GM19099 (cell line): ENCODE data around the gene FAM181B.

Experiments used
- POLR2A ChIP-seq: IDR thresholded peaks from 3 replicates; pipeline ENCODE4 v1.6.1; 2011; ENCODE audit warnings: low read depth; ENCODE audit not compliant: insufficient read length; ENCODE audit errors: extremely low read depth

Gene FAM181B

GRCh38 chr11:82733444-82734119 is at the start of gene FAM181B:
Gene FAM181B, minus strand, starts transcription at chr11:82733864. Its CDS starts 135 bp downstream, at chr11:82733729.
- no peak for TF ChIP-seq POLR2A

- TF ChIP-seq POLR2A: no peak
Measured at GRCh38 chr11:82782825-82783374, 49.2 kb upstream of the FAM181B start.

- no peak for TF ChIP-seq POLR2A
Measured at GRCh38 chr11:82778776-82779175, 45.1 kb upstream of the FAM181B start.

GRCh38 chr11:82776377-82776776 is 42.7 kb upstream of the FAM181B start:
- no peak for TF ChIP-seq POLR2A

- TF ChIP-seq POLR2A: no peak
Measured at GRCh38 chr11:82775736-82776346, 42.2 kb upstream of the FAM181B start.

- TF ChIP-seq POLR2A: no peak
Measured at GRCh38 chr11:82775218-82775617, 41.6 kb upstream of the FAM181B start.

- TF ChIP-seq POLR2A: no peak
Measured at GRCh38 chr11:82771781-82772180, 38.1 kb upstream of the FAM181B start.

- no peak for TF ChIP-seq POLR2A
Measured at GRCh38 chr11:82767123-82767522, 33.5 kb upstream of the FAM181B start.

- no peak for TF ChIP-seq POLR2A
Measured at GRCh38 chr11:82765466-82766034, 31.9 kb upstream of the FAM181B start.

GRCh38 chr11:82763167-82763566 is 29.5 kb upstream of the FAM181B start:
- TF ChIP-seq POLR2A: no peak

- no peak for TF ChIP-seq POLR2A
Measured at GRCh38 chr11:82759649-82760048, 26.0 kb upstream of the FAM181B start.

GRCh38 chr11:82757660-82758357 is 24.1 kb upstream of the FAM181B start:
- TF ChIP-seq POLR2A: no peak

GRCh38 chr11:82756765-82757639 is 23.3 kb upstream of the FAM181B start:
- TF ChIP-seq POLR2A: no peak

- TF ChIP-seq POLR2A: no peak
Measured at GRCh38 chr11:82754410-82754809, 20.7 kb upstream of the FAM181B start.
